Measurements from ENCODE around the gene UNC79.

UNC79 gene

DNA sequence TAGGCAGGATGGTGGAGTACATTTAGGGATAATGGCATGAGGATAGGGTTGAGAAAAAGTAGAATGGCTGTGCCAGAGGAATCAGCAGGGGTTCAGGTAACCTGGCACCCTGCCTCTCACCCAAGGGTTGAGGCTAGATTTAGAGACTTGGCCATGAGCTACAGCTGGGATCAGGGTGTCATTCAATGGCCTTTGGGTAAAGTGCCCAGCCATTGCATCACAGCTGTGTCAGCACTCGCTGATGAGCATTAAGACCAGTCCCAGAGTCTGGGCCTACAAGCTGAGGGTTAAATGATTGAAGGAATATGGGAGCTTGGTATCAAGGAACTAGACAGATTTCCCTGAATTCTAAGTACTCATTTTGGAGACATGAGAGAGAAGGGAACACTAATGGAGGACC lies 243.6 kb downstream of the UNC79 start:
- FAIRE-seq: no peak

DNA sequence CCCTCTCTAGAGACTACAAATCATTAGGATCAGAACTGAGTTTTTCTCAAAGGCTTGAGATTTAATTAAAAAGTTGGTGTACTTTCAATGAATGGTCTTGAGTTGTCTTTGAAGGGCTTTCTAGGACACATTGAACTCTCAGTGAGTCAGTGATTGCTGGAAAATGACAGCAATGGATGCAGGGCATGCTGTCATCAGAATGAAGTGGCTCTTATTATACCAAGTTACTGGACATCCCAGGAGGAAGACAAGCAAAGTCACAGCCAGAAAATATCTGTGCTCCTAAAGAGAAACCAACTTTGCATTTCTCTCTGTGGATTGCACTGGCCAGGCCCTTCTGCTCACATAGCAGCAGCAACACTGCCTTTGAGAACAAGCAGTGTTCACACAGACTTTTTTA lies 244.9 kb downstream of the UNC79 start:
- FAIRE-seq: no peak

DNA sequence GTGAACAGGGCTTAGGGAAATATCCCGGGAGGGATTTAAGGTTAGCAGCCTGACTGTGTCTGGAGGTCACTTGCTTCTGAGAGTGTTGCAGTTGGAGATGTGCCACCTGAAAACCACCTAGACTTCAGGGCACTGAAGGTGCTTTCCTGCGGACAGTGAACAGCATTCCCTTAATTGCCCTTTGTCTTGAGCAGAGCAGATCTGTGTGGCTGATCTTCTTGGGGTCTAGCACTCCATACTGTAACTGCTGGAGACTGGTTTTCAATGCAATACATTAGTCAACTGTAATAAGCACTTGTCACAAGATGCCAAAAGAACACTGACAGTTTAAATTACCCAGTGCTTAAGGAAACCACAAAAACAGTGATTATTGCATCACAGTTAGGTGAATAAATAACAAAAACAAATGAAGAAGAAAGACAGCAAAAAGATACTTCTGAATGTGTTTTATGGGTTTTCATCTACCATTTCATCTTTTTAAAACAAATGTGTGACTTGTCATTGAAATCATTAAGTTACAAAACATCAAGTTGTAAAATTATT lies 245.7 kb downstream of the UNC79 start:
- no peak for FAIRE-seq

DNA sequence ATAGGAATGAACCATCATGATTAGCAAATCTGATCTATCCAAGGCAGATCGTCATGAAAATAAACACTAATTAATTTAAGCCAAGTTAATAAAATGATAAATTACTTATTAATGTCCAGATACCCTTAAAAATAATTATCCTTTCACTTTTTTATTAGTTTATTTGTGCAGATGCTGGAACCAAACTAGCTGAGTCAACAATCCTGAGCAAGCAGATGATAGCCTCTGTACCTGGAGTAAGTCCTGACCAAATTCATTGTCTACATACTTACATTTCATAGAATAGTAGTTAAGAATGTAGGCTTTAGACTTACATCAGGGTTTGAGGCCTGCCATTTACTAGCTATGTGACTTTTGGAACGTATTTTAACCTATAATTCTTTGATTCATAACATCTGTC lies 251.7 kb downstream of the UNC79 start:
- no peak for FAIRE-seq

DNA sequence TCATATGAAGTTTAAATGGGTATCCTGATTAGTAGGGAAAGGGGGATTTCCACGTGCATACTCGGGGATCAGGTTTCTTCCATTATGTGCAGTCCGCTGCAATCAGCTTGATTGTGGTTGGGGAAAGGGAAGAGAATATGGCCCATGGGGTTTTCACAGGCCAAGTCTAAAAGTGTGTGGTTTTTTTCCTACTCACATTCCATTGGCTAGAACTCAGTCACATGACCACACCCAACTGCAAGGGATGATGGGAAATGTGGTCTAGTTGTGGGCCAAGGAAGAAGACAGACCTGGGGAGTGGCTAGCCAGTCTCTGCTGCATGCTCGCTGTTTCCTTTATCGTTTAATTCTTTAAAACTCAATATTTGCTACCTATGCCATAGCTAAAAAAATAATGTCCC lies 252.5 kb downstream of the UNC79 start:
- FAIRE-seq: no peak

DNA sequence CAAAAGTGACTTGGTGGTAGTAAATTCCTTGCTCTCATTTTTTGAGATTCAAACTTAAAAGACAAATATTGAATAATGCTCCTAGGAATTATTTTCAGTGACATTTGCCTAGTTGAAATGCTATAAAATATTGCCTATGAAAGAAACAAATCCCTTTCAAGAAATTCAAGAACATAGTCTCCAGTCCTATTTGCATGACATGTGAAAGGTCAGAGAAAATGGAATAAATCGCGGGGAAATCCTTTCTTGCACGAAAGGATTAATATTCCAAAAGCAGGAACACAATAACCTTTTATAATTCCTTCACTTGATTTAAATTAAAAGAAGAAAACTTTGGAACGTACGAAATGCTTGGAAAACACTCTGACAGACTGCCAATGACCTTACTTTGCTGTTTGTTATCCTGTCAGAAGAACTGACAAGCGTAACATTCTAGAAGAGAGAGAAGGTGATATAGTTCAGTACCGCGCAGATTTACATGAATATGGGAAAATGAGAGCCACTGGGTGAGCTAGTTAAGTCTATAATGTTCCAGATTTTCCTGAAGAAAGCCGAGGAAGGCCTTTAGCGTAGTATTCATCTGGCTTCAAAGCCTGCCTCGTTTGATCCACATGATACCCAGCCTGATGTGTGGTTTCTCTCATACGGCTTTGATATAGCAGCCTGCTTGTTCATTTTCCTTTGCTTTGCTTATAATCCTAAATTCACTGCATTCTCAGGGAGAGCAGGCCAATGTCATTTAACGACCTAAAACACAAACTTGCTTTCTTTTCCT lies 254.6 kb downstream of the UNC79 start:
- FAIRE-seq: no peak

DNA sequence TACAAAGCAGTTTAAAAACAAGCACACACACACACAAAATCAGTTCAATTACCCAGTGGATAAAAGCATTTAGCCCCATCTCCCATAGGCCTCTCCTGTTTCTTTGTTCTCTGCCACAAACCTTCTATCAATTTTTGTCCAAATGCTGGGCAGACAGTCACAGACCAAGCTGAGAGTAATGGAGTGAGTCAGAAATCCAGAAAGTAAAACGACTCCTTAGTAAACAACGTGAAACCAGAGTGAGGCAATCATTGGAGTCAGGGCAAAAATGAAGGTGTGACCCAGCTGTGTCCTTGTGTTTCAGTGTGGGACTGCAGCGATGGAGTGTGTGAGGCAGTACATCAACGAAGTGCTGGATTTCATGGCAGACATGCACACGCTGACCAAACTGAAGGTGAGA lies 255.5 kb downstream of the UNC79 start:
- no peak for FAIRE-seq

DNA sequence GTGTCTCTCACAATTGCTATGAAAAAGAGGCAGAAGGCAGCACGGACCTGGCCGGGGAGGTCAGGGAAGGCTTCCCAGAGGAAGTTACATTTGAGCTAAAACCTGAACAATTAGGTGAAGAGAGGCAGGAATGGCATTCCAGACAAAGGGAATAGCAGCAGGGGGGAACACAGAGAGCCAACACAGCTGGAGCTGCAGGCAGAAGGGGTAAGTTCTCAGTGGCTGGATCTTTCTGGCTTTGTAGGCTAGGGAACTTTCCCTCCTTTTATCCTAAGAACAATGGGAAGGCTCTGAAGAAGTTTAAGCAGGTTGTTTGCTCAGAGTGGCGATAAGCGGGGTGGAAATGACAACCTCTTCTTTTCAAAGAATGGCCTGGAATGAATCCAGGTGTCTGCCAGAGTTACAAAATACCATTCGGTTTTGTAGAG lies 257.5 kb downstream of the UNC79 start:
- FAIRE-seq: no peak

DNA sequence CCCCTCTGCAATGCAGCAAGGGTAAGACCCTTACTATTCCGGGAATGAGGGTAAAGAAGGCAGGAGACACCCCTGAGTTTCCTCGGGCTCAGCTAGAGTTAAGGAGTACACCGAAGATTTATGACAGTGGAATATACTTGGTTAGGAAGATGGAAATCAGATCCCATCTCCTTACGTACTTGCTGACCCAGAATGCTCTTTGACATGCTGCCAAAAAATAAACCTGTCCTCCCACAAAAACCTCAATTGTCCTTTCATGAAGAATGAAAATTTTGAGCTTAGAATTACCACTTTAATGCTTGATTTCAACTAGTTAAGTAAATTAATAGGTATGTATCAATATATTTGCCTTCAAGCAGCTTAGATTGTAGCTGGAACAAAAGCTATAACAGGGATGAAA lies 258.1 kb downstream of the UNC79 start:
- no peak for FAIRE-seq

DNA sequence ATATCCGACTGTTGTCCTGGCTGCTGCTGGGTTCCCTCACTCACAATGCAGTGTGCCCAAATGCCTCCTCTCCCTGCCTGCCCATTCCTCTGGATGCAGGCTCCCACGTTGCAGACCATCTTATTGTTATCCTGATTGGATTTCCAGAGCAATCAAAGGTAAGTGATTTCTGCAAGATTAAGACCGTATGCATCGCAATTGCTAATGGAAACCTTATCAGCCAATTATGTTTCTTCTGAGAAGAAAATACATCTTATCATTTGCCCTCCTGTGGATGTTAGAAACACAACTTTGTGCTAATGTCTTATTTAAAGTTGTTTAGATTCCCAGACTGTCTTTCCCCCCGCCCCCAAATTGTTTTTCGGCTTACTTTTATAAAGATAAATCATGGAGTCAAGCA lies 259.4 kb downstream of the UNC79 start:
- FAIRE-seq: no peak

DNA sequence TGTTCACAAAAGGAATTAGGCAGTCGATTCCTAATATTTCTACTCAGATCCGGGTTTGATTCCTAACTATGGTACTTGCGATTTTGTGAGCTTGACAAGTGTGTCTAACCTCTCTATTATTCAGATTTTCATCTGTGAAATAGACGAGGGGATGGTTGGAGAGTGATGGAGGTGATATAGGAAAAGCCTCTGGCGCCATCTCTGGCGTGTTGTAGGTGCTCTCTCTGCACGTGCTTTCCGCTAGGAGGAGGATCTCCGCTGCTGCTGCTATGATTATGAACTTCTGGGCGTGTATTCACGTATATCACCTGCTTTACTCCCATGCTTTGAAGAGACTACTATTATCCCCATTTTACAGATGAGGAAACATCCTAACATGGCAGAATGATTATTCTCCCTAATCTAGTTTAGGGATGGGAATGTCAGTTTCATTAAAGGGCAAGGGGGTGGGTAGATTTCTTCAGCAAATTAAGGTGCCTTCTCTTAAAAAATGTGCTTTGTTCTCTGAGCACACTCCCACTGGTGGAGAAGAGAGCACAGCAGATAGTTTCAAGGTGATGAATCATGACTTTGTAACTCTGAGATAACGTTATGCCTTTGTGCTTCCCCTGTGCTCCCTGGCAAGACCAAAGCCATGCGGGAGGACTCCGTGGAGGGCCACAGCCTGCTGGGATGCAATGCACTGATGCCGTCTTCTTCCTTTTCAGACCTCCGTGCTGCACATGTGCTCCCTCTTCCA lies 260.5 kb downstream of the UNC79 start:
- FAIRE-seq: no peak

DNA sequence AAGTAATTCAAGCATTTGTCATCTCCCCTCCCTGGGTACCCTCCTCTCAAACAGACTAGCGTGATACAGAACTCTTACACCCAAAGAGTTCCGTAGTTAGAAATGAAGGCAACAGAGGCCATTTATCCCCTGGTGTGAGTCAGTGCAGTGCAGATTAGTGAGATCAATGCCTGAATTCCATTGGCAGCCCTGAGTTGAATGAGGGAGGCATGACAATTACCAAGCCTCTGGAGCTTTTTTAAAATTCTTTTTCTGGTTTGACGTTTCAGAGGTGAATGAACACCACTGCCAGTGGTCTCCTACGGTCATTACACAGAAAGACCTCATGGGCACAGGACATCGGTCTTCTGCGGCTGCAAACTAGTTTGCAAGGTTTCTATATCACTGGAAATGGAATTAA lies 263.2 kb downstream of the UNC79 start:
- no peak for FAIRE-seq

DNA sequence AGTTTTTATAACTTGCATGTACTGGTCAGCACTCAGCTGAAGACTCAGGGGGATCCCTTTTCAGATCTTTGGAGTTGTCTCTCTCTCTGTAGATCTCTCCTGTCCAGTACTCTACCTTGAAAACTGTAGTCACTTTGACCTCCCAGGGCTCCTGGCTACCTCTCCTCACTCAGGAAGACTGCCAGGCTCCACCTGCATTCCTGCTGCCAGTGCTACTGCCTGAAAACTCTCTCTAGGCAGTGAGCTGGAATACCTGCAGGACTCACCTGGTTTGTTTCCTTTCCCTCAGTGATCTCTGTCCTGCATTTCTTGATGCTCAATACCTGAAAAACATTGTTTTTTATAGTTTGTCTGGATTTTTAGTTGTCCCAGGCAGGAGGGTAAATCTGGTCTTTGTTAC lies 270.2 kb downstream of the UNC79 start:
- FAIRE-seq: no peak

DNA sequence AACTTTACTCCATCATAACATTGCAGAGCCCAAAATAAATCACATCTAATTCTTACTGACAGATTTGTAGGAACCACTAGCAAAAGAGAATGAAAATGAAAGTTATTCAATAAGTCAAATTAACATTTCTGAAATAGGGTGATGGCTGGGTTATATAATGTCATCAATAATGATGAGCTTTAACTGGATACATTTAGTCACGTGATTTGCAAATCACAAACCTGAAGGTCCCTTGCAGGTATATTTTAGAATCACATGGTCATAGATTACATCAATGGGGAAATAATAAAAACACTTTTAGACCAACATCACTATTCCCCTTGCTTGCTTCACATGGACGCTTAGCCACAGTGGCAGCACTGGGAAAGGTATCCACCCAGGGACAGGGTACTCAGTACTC lies 270.8 kb downstream of the UNC79 start:
- FAIRE-seq: no peak

DNA sequence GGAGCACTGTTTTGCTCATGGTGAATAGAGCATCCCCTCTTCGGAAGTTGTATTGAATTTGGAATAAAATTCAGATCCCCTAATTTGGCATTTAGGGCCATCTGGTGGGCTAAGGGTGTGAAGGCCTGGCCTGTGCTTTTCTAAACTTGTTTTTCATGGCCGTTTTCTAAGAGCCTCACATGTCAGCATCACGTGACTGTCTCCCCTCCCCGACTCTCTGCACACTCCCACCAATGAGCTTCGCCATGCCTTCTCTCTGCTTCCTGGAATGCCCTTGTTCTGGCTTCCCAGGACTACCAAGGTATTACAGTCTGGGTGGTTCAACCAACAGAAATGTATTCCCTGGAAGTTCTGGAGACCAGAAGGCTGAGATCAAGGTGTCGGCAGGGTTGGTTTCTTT lies 272.2 kb downstream of the UNC79 start:
- no peak for FAIRE-seq

DNA sequence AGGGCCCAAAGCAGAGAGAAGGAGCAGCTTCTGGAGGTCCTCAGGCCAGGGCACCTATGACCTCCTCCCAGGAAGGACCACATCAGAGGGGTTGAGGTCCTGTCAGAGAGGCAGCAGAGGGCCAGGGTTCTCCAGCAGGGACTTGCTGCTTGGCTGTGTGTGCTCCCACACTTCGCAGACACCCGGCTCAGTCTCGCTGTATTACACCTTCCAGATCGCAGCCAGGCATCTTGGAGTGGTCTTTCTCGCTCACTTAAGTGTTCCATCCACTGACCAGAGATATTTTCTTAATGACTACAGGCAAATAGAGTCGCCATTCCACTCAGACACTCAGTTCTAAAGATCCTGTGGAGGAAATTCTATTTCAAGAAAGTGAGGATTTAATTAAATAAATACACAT lies 273.2 kb downstream of the UNC79 start:
- FAIRE-seq: no peak

DNA sequence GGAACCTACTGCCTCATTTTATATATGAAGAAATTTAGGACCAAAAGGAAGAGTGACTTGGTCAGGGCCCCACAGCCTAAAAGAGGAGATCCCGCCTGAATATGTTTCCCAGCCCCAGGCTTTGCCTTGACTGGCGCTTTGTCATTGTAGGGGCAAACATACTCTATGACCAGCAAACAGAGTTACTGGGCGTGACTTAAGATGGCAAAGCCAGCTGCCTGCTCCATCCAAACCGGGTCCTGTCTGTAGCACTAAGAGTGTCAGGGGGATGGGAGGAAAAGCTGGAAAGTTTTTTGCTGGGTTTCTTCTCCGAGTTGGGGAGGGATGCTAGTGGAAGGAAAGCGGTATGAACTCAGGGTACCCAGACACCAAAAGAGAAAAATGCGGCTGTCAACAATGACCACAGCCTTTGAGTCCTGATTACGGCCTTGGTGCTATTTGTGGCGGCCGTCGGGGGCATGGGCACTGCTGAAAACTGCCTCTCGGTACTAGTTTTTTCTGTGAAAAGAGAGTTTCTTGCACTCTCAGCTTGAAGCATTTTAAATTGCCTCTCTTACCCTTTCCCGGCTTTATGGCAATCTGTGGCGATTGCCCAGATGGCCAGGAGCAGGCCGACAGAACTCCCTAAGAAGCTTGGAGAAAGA lies 274.9 kb downstream of the UNC79 start:
- FAIRE-seq: no peak

DNA sequence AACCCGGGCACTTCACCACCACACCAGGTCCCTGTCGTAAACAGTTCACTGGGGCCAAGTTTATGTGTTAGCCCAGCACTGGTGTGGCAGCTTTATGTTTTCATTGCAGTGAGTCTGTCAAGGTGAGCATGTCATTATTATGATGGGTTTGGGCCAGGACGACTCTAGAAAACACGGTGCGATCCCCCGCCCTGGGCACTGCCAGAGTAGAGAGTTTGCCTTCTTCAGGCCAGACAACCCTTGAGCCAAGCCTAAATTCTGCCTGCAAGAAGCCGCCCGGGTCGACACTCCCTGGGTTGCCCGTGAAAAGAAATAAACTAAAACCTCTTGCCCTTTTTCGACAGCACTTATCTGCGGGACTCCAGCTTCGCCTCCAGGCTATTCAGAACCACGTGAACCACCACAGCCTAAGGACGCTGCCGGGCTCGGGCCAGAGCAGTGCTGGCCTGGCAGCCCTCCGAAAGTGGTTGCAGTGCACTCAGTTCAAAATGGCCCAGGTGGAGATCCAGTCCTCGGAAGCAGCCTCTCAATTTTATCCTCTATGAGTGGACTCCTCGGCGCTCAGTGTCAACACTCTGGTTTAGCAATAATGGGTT lies 275.7 kb downstream of the UNC79 start:
- no peak for FAIRE-seq

DNA sequence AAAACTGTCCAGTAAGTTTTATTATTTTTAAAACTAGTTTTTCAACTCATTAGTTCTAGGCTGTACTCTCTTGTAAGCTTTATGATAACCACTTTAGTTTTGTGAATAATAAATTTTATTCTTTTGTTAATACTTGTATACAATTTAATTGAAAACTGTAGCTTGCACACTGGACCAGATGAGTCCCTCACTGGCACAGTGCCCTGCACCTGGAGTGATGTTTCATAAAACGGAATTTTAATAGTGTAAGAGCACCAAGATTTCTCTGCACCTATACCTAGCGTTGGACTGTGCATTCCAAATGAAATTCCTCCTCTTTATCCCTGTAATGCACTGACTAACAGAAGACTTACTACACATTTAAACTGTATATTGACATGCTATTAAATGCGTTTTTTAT lies 276.7 kb downstream of the UNC79 start:
- FAIRE-seq: no peak

DNA sequence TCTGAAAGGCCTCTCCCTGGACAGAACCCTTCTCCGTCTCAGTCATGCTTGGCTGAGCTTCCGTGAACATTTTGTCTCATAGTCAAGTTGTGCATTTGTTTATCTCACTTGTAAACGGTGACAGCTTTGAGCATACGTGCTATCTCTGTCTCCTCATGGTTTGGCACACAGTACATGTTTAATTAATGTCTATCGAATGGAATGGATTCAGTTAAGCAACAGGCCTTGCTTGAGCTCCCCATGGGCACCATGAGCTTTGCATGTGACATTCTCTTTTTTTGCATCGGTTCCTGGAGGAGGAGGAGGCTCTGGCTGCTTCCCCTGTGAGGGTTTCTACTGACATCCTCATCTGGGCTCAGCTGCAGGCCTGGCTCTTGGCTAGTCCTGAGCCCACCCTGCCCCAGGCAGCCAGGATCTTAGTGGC lies 277.6 kb downstream of the UNC79 start:
- no peak for FAIRE-seq

DNA sequence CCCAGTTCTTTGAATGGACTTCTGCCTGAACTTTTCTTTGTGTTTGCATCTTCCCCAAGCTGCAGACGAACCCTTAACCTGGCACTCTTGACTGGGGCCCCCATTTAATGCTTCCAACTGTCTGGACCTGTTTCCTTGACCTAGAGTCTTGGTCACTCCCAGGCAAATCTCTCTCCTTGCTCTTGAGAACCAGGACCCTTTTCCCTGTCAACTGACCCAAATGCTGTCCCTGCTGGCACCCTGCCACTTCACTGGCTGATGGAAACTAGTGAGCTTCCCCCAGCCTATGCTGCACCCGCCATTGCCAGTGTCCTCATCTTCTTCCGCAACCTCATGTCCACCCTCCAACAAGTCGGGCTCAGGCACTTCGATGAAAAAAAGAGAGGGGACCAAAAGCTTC lies 278.1 kb downstream of the UNC79 start:
- FAIRE-seq: no peak

DNA sequence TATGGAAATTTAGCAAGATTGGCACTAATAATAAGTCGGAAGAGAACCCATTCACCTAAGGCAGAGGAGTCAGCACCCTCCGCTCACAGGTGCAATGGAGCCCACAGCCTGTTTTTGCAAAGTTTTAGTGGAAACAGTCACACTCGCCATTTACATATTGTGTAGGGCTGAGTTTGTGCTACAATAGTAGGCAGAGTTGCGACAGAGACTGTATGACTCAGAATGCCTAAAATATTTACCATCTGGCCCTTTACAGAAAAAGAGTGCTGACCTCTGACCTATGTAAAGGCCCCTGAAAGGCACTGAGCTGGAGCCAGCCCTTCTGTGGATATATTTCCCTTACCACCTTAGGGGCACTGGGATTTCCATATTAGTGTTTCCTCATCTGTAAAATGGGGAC lies 278.5 kb downstream of the UNC79 start:
- FAIRE-seq: no peak

DNA sequence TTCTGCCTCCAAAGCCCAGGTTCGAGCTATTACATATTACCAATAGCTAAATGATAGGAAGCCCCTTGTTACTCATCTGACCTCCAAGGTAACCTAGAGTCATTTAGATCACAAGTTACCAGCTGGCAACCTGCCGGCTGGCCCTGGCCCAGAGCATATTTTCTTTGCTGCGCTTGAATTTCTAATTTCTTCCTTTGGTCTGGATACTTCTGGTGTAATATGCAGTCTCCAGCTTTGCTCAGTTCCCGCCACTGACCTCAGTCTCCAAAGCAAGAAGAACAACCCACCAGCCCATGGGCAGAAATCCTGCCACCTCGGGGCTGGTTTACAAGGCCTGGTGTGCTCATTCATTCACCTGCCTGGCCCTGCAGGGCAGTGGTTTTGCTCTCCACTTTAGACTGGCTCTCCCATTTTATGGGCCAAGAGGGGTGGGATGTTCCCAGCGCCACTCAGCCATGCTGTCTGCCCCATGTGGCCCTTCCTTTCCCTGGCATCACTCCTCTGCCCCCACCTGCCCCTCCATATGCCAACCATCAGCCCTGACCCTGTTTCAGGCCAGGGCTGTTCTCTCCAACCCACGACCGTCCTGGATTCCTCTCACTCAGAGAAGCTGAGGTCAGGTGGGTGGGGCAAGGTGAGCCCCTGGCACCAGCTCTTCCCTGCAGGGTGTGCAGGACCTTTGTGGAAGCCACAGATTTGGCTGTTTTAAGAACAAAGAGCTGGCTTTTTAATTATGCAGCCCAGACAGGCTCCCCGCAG lies 281.5 kb downstream of the UNC79 start:
- no peak for FAIRE-seq
